IPS DF 4.7 (cell line): Measurements from ENCODE around the gene ZFYVE19.
A peak's percentile ranks its signal among the peaks of the same experiment; 100 is the strongest.

Experiments
- DNase-seq: peaks from one replicate; pipeline ENCODE4 v3.0.0-alpha.2; 2013; ENCODE audit warnings: low spot score; ENCODE audit errors: extremely low read depth

ZFYVE19 gene

GRCh38 chr15:40807028-40807887 lies at the start of gene ZFYVE19, which contains the start of gene DNAJC17:
TSS of gene ZFYVE19 (plus strand) at chr15:40807089. CDS start at chr15:40807590, 501 bp downstream.
TSS of gene DNAJC17 (minus strand) at chr15:40807473. CDS start at chr15:40807446, 27 bp downstream.
- DNase-seq = peak; percentile 90

GRCh38 chr15:40759961-40760360 lies 46.9 kb upstream of the ZFYVE19 start:
- DNase-seq = no peak

- no peak for DNase-seq
Observed at GRCh38 chr15:40762919-40763800, 43.7 kb upstream of the ZFYVE19 start.

GRCh38 chr15:40763801-40764628 lies 42.9 kb upstream of the ZFYVE19 start, which contains the start of gene GCHFR:
TSS of gene GCHFR (plus strand) at chr15:40764068. CDS start at chr15:40764181, 113 bp downstream.
- DNase-seq = no peak

- no peak for DNase-seq
Observed at GRCh38 chr15:40764629-40765103, 42.2 kb upstream of the ZFYVE19 start.

- DNase-seq = no peak
Observed at GRCh38 chr15:40766194-40766815, 40.6 kb upstream of the ZFYVE19 start.

- no peak for DNase-seq
Observed at GRCh38 chr15:40766906-40767837, 39.7 kb upstream of the ZFYVE19 start.

GRCh38 chr15:40767838-40768500 lies 38.9 kb upstream of the ZFYVE19 start:
- DNase-seq = no peak

- no peak for DNase-seq
Observed at GRCh38 chr15:40768521-40769273, 38.2 kb upstream of the ZFYVE19 start.

- no peak for DNase-seq
Observed at GRCh38 chr15:40769274-40770146, 37.4 kb upstream of the ZFYVE19 start, which contains the start of gene C15orf62. TSS of gene C15orf62 (plus strand) at chr15:40769980. CDS start at chr15:40770496, 516 bp downstream.

GRCh38 chr15:40770147-40770721 lies 36.7 kb upstream of the ZFYVE19 start:
- no peak for DNase-seq

- no peak for DNase-seq
Observed at GRCh38 chr15:40771242-40771641, 35.6 kb upstream of the ZFYVE19 start.

- DNase-seq = no peak
Observed at GRCh38 chr15:40772014-40772413, 34.9 kb upstream of the ZFYVE19 start.

GRCh38 chr15:40773496-40773895 lies 33.4 kb upstream of the ZFYVE19 start:
- no peak for DNase-seq

GRCh38 chr15:40773902-40774301 lies 33.0 kb upstream of the ZFYVE19 start:
- no peak for DNase-seq

GRCh38 chr15:40775007-40775406 lies 31.9 kb upstream of the ZFYVE19 start:
- no peak for DNase-seq
